OCI-LY7 (cell line): ENCODE results near the gene RFFL.

Experiments used
- CTCF ChIP-seq: fragments of 200-600 bp; sonication (generic); conservative IDR thresholded peaks from 2 replicates; pipeline ENCODE4 v1.5.1; 2014; ENCODE audit warnings: mild to moderate bottlenecking, antibody characterized with exemption, low read length, moderate library complexity, mixed read lengths
- EZH2phosphoT487 ChIP-seq: fragments of 200-600 bp; sonication (generic); IDR thresholded peaks from 2 replicates; pipeline ENCODE4 v1.6.1; 2018; ENCODE audit warnings: low read depth, borderline replicate concordance, mild to moderate bottlenecking, mixed run types, antibody characterized with exemption, low read length, moderate library complexity, mixed read lengths

GRCh38 chr17:34988644-34989043, 74.9 kb downstream of the RFFL start:
- TF ChIP-seq CTCF (no peak), EZH2phosphoT487 (no peak)
